H7 (cell line): ENCODE data around the gene CYTH4. TPM values are rescaled to one million over a fixed set of nuclear protein-coding genes. Genes with fewer than 3 reads are reported as not detected.
A peak's percentile ranks its signal among the peaks of the same experiment; 100 is the strongest.
"Not testable (repeated sequence)": the region's sequence is repeated elsewhere in the genome, so short reads cannot be mapped to it uniquely, and the experiment has no call there.

Source experiments
- DNase-seq: peaks from one replicate; pipeline ENCODE4 v3.0.0; 2012
- H3K27me3 ChIP-seq: 2 replicates; pipeline ENCODE4 v1.6.0; 2011; ENCODE audit warnings: mild to moderate bottlenecking, low read length; ENCODE audit not compliant: control insufficient read depth, insufficient read depth
- H3K36me3 ChIP-seq: replicated peaks from 2 replicates; pipeline ENCODE4 v1.5.1; 2011; ENCODE audit warnings: low read length; ENCODE audit not compliant: control insufficient read depth, insufficient read depth
- H3K4me3 ChIP-seq: 2 replicates; pipeline ENCODE4 v1.5.1; 2011; ENCODE audit warnings: low read depth, mild to moderate bottlenecking, control low read depth, low read length, moderate library complexity; ENCODE audit not compliant: insufficient read depth
- total RNA-seq: library from RNA; depleted of rRNA; stranded (reverse); fragments of >200 nt; shearing (Covaris generic); gene quantifications from 2 replicates; pipeline ENCODE4 v1.2.3, GENCODE V29; 2014

The CYTH4 gene
- total RNA-seq, 1 experiment from 2014 or later: not detected

DNA sequence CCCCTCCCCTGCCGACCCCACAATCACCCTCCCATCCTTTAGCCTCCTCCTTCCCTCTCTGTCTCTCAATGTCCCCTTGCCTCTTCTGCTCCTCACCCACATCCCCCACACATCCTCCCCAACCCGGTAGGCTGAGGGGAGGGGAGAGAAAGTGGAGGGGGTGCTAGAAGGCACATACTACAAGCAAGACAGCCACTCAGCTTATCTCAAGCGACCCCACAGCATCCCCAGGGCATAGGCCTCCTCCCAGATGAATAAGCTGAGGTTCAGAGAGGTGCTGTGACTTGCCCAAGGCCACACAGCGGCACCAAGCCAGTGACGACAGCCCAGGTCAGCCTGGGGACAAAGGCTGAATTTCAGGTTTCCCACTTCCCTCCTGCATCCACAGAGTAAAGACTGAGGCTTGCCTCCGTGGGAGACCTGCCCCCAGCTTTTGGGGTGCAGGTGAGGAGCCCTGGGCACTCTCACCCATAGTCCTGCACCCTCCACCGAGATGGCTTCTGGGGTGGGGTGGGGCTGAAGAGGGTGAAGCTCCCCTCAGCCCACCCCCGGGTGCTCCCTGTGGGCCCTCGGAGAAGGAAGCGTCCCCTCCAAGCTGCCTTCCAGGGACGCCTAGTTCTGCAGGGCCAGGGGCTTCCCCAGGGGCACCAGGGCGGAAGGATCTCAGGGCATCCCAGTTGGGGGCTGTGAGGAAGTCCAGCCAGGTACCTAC, 38.8 kb upstream of the CYTH4 start:
- Histone ChIP-seq H3K4me3 (peak overlapping the region; percentile 27), H3K36me3 (no peaks in the 10 kb centered on the region), H3K27me3 (no peaks in the 10 kb centered on the region)
- no peak for DNase-seq

DNA sequence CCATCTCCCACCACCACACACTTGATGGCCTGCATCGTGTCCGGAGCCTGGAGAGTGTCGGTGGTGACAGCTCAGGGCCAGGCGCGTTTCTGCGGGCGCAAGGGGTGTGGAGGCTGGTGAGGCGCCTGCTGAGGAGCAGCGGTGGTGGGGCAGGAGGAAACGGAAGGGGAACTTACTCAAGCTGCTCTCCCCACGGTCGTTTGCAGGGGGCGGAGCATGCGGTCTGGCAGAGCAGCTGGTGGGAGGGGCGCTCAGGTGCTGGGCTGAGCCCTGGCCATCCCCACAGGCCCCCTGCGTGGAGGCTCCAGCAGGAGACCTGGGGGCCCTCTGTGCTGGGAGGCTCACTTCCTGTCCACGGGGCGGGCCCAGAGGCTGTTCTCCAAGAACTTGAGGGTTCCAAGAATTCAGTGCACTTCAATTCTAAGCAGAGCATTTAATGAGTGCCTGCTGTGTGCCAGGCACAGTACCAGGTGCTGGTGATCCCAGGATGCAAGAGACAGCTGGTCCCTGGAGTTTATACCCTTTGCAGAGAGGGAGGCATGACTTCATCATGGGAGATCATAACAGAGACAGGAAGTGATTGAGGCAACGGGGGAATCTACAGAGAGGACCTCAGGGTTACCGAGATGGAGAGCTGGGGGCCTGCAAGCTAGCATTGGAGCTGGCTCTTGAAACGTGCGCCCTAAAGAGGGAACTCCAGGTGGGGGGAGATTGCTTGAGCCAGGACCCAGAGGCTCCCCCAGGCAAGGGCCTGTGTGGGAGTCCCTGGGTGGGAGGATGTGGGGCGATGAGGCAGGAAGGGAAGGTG, 38.0 kb upstream of the CYTH4 start, which contains the start of gene RAC2:
TSS of gene RAC2 (minus strand) at position 156 of the 808 bp plus-strand sequence. CDS start at position 35, 121 bp downstream.
- Histone ChIP-seq H3K27me3 (no peaks in the 10 kb centered on the region), H3K4me3 (peak within 1 kb of the TSS; percentile 27), H3K36me3 (no peaks in the 10 kb centered on the region)
- peak; percentile 88 for DNase-seq

DNA sequence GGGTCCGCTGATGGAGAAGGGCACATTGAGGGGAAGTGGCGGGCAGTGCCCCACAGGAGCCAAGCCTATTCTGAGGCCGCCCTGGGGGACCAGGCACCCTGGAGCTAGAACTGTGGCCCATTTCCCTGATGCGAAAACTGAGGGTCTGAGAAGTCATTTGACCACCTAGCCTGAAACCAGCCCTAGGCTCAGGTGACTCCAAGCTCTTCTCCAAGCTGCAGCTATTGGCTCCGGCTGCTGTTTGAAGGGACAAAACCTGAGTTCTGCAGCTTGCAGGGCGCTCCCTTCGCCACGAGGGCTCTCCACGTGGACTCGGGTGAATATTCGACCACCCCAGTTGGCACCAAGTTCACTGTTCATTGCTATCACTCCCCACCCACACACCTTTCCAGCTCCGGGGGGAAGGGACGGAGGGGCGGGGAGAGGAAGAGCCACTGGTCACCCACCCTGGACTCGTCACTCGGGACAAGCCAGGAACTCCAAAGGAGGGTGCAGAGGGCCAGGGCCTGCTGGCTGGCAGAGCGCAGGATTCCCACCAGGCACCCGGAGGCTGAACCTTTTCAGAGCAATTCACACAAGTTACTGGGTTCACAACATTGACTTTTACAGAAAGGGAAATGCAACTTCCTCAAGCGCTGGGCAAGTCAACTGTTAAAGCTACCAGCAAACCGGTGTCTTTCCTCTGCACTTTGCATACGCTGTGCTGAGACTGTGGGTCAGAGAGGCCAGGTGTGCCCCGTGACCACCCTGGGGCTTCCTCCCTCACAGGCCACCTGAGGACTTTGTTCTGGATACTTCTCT, 37.2 kb upstream of the CYTH4 start:
- Histone ChIP-seq H3K27me3 (no peaks in the 10 kb centered on the region), H3K36me3 (no peaks in the 10 kb centered on the region), H3K4me3 (no peak overlapping the region)
- DNase-seq: peak; percentile 56

DNA sequence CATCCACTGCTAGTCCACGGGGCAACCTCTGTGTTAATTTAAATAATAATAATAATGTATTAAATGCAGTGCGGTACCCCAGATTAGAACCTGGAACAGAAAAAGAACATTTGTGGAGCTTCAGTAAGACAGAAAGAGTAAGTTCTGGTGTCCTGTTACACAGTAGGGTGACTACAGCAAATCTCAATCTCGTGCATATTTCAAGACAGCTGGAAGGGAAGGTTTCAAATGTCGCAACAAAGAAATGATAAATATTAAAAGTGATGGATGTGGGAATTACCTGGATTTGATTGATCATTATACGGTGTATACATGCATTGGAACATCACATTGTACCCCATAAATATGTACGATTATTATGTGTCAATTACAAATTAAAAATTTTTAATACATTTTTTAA, 36.6 kb upstream of the CYTH4 start:
- Histone ChIP-seq H3K27me3 (no peaks in the 10 kb centered on the region), H3K4me3 (no peak overlapping the region), H3K36me3 (no peaks in the 10 kb centered on the region)
- no peak for DNase-seq

DNA sequence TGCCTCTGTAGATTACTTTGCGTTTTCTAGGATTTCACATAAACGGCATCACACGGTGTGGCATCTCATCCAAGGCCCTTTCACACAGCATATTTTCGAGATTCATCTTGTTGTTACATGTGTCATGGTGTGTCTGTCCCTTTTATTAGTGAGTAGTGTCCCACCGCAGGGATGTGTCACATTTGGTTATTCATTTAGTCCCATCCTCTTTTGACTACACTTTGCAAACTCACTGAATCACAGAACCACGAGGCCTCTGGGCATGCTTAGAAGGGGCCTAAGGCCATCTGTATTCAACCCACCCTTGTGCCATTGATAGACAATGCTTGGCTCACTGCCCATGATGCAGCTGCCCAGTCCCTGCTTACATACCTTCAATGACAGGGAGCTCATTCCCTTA, 34.1 kb upstream of the CYTH4 start:
- H3K4me3 ChIP-seq: no peak overlapping the region
- no peak for DNase-seq
- H3K36me3 ChIP-seq: no peaks in the 10 kb centered on the region
- no peaks in the 10 kb centered on the region for H3K27me3 ChIP-seq

DNA sequence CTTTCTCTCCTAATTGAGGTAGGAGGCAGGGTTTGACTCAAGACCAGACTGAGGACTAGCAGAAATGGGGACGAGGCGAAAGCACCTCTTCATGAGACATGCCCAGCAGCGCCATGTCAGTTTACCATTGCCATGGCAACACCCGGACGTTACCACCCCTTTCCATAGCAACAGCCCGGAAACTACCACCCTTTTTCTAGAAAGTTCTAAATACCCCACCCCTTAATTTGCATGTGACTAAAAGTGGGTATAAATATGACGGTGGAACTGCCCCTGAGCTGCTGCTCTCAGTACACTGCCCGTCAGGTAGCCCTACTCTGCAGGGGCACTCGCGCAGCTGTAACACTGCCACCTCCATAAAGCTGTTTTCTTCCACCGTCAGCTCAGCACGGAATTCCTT, 32.3 kb upstream of the CYTH4 start:
- Histone ChIP-seq H3K4me3 (no peak overlapping the region), H3K36me3 (no peaks in the 10 kb centered on the region), H3K27me3 (no peaks in the 10 kb centered on the region)
- DNase-seq: peak; percentile 37

DNA sequence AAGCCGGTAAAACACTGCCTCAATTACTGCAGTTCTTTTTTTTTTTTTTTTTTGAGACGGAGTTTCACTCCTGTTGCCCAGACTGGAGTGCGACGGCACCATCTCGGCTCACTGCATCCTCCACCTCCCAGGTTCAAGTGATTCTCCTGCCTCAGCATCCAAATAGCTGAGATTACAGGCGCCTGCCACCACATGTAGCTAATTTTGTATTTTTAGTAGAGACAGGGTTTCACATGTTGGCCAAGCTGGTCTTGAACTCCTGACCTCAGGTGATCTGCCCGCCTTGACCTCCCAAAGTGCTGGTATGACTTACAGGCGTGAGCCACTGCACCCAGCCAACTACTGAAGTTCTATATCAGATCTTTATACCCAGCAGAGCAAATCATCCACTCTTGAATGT, 30.5 kb upstream of the CYTH4 start:
- not testable (repeated sequence) for H3K36me3 ChIP-seq, H3K27me3 ChIP-seq, H3K4me3 ChIP-seq, DNase-seq

DNA sequence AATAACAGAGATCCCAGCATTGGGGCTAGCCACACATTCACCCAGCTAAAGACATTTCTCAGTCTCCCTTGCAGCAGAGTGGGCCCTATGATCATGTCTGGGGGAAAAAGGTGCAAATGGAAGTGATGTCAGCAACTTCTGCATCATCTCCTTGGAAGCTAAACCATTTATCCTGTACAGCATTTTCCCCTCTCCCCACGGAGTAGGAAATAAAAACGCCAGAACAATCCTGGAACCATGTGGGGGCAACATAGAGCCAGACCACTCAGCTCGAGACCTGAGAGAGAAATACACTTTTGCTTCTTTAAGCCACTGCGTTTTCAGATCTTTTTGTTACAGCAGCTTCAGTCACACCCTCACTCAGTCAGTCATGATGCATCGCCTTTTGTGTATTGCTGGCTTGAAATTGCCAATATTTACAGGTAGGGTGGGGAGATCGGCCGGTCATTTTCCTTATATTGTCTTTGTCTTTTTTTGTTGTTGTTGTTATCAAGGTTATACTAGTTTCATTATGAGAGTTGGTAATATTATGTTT, 29.1 kb upstream of the CYTH4 start:
- Histone ChIP-seq H3K27me3 (no peaks in the 10 kb centered on the region), H3K4me3 (no peak overlapping the region), H3K36me3 (no peaks in the 10 kb centered on the region)
- DNase-seq: no peak

DNA sequence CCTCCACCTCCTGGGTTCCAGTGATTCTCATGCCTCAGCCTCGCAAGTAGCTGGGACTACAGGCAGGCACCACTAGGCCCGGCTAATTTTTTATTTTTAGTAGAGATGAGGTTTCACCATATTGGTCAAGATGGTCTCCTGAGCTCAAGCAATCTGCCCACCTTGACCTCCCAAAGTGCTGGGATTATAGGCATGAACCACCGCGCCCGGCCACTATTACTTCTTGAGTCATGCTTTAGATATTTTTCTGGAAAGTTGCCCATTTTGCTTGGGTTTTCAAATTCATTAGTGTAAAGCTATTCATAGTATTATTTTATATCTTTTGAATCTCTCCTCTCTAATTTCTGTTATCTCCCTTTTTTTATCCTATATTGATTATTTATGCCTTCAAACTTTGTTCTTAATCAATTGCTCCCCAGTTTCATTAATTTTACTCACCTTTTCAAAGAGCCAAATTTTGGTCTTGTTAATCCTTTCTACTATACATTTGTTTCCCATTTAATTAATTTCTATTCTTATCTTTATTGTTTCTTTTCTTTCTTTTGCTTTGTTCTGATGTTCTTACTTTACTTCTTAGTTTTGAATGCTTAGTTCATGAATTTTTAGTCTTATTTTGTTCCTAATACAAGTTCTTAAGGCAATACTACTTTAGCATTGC, 28.0 kb upstream of the CYTH4 start:
- Histone ChIP-seq H3K4me3 (no peak overlapping the region), H3K27me3 (no peaks in the 10 kb centered on the region; the same call in 1 of the 2 replicates), H3K36me3 (no peaks in the 10 kb centered on the region)
- DNase-seq: no peak

DNA sequence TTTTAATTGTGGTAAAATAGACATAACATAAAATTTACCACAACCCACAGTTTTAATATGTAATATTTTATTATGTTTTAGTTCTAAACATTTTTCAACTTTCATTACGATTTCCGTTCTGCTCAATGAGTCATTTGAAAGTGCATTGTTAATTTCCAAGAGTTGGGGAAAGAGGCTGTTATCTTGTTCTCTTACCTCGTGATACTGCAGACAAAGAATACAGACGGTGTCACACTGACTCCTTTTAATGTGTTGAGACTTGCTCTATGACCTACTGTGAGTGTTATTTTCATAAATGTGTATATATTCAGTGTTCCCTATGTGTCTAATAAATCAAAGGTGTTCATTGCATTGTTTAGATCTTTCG, 27.5 kb upstream of the CYTH4 start:
- no peak overlapping the region for H3K4me3 ChIP-seq
- DNase-seq: no peak
- H3K27me3 ChIP-seq: no peaks in the 10 kb centered on the region; the same call in 1 of the 2 replicates
- H3K36me3 ChIP-seq: no peaks in the 10 kb centered on the region

DNA sequence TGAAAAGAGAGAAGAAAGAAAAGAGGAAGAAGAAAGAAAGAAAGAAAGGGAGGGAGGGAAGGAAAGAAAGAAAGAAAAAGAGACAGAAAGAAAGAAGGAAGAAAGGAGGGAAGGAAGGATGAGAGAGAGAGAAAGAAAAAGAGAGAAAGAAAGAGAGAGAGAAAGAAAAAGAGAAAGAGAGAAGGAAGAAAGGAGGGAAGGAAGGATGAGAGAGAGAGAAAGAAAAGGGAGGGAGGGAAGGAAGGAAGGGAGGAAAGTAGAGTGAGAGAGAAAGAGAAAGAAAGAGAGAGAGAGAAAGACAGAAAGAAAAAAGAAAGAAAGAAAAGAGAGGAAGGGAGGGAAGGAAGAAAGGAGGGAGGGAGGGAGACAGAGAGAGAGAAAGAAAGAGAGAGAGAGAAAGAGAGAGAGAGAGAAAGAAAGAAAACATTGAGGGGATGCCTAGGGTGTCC, 26.7 kb upstream of the CYTH4 start:
- DNase-seq: no peak
- Histone ChIP-seq H3K36me3 (no peaks in the 10 kb centered on the region), H3K27me3 (peaks cover 2% of the 10 kb centered on the region), H3K4me3 (no peak overlapping the region)

DNA sequence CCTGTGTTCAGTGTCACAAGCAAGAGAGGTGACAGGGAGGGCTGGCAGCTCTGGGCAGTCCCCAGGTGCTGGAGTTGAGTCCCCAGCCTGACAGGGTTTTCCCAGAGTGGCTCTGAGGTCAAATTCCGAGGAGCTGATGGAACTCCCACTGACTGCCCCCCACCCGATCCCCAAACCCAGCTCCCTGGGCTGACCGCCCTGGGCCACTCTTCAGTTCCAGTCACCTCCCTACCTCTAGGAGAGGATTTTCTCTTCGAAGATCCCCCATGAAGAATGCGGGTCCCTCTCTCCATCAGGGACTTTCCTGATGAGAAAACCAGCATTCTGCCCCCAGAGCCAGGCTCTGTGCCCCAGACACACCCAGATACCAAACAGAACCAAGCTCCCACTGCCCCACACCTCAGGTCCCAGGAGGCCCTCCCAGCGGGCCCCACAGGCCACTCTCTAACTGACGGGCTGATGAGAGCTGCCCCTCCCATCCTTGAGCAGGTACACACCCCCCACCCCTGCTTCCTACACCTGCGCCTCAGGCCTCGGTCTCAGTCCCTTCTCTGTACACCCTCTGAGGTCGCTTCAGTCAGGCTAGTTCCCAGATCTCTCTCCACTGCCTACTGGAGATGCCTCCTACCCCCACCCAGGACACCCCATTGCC, 26.1 kb upstream of the CYTH4 start:
- H3K36me3 ChIP-seq: no peaks in the 10 kb centered on the region
- H3K4me3 ChIP-seq: no peak overlapping the region
- DNase-seq: no peak
- H3K27me3 ChIP-seq: peaks cover 2% of the 10 kb centered on the region

DNA sequence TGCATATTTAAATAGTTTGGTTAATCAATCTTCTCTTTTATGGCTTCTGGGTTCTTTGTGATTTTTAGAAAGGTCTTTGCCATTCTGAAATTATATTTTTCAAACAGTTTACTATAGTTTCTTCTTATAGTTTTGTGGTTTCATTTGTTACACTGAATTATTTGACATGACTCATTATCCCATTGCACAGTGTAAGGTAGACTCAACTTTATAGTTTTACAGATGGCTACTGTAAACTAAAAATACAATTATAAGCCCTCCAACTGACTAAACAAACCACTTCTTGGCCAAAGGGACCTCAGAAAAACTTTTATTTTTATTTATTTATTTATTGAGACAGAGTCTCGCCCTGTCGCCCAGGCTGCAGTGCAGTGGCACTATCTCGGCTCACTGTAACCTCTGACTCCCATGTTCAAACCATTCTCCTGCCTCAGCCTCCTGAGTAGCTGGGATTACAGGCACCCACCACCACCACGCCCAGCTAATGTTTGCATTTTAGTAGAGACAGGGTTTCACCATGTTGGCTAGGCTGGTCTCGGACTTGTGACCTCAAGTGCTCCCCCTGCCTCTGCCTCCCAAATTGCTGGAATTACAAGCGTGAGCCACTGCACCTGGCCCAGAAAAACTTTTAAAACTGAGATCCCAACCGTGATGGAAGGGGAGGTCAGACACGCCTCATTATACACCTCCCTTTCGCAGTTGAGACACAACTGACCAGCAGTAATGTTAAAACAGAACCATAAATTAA, 24.1 kb upstream of the CYTH4 start:
- no peak overlapping the region for H3K4me3 ChIP-seq
- H3K36me3 ChIP-seq: no peaks in the 10 kb centered on the region
- no peak for DNase-seq
- peaks cover 2% of the 10 kb centered on the region for H3K27me3 ChIP-seq
